Measurements from ENCODE around the gene KIF5A. TPM values are rescaled to one million over a fixed set of nuclear protein-coding genes. Genes with fewer than 3 reads are reported as not detected.

KIF5A gene
- total RNA-seq, 6 experiments from 2014 or later: 1.0 to 1.8 (median 1.2) TPM

DNA sequence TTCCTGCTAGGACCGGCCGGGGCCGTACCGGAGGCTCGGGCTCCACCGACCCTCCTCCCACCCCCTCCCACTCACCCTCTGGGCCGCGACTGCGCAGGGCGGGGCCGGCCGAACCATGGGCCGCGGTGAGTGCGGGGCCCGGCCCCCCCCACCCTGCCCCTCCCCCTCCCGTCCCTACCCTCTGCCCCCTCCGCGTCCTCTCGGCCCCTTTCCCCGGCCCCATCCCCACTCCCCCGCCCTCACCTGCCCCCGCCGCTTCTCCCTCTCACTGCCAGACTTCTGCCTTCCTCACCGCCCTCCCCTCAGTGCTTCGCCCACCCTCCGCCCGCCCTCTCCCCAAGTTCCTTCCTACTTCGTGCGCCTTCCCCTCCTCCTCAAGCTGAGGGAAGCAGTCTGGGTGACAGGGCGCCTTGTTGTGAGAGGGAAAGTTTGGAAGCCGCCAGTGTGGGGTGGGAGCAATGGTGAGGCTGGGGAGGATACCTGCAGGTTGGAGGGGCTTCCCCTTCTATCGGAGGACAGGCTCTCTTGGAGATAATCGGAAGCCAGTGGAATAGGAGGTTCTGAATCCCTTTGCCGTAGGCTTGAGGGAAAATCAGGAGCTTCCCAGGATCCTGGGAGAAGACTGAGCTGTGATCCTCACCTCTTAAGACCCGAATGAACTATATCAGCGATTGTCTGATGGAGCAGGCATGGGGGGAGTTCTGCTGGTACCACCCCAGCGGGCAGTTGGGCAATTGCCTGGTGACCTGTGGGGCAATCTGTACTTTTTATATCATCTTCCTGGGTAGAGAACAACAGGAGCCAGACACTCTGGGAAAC, 26.7 kb upstream of the KIF5A start:
- peaks cover 27% of the 10 kb centered on the region for H3K36me3 Mint-ChIP-seq (ENCODE audit: low read depth)
- peaks cover 11% of the 10 kb centered on the region for H3K27me3 Mint-ChIP-seq (ENCODE audit: insufficient read depth)
- peak overlapping the region; percentile 96 for H3K4me3 Mint-ChIP-seq
- TF ChIP-seq, protein P1, sequence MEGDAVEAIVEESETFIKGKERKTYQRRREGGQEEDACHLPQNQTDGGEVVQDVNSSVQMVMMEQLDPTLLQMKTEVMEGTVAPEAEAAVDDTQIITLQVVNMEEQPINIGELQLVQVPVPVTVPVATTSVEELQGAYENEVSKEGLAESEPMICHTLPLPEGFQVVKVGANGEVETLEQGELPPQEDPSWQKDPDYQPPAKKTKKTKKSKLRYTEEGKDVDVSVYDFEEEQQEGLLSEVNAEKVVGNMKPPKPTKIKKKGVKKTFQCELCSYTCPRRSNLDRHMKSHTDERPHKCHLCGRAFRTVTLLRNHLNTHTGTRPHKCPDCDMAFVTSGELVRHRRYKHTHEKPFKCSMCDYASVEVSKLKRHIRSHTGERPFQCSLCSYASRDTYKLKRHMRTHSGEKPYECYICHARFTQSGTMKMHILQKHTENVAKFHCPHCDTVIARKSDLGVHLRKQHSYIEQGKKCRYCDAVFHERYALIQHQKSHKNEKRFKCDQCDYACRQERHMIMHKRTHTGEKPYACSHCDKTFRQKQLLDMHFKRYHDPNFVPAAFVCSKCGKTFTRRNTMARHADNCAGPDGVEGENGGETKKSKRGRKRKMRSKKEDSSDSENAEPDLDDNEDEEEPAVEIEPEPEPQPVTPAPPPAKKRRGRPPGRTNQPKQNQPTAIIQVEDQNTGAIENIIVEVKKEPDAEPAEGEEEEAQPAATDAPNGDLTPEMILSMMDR (IDR thresholded peaks at IDR 0.05): no peak; the same call in 1 of the 2 replicates
- peaks cover 49% of the 10 kb centered on the region for H3K4me1 Mint-ChIP-seq (ENCODE audit: low read depth)
- H3K9me3 Mint-ChIP-seq: no peaks in the 10 kb centered on the region
- peak overlapping the region; percentile 85 for H3K27ac Mint-ChIP-seq
- DNase-seq: peak; percentile 28

DNA sequence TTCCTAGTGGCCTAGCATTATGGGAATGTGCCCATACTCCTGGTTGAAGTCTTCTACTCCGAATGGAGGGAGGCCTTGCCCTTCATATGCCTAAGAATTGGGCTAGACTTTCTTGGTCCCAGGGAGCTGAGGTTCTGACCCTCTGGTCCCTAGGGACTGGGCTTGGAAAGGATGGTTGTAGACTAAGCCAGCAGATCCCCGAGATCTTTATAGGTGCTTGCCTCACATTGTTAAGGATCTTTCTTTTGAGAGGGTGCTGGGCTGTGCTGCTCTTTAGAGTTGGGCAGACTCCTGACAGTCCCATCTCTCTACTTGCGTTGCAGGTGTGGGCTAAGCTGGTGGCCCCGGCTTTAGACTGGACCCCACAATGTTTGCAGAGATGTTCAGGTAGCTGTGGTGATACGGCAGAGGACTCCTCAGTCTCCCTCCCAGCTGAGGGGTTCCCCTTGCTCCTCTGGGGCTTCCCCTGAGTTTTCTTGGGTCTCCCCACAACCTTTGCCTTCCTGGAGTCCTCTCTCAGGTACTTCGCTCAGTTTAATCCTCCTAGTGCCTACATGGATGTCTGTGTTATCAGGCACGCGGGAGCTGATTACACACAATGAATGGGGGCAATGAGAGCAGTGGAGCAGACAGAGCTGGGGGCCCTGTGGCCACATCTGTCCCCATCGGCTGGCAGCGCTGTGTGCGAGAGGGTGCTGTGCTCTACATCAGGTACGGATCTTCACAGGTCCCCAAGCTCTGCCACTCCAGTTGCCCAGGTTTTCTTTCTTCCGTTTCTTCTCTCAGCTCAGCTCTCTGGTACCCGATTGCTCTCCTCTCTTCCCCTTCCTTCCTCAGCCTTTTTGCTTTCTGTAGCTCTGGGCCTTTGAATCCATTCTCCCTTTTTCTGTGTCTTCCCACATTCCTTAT, 25.9 kb upstream of the KIF5A start:
- H3K4me1 Mint-ChIP-seq (ENCODE audit: low read depth): peaks cover 41% of the 10 kb centered on the region
- TF ChIP-seq, protein P1 (IDR thresholded peaks at IDR 0.05): no peak
- no peak for DNase-seq

DNA sequence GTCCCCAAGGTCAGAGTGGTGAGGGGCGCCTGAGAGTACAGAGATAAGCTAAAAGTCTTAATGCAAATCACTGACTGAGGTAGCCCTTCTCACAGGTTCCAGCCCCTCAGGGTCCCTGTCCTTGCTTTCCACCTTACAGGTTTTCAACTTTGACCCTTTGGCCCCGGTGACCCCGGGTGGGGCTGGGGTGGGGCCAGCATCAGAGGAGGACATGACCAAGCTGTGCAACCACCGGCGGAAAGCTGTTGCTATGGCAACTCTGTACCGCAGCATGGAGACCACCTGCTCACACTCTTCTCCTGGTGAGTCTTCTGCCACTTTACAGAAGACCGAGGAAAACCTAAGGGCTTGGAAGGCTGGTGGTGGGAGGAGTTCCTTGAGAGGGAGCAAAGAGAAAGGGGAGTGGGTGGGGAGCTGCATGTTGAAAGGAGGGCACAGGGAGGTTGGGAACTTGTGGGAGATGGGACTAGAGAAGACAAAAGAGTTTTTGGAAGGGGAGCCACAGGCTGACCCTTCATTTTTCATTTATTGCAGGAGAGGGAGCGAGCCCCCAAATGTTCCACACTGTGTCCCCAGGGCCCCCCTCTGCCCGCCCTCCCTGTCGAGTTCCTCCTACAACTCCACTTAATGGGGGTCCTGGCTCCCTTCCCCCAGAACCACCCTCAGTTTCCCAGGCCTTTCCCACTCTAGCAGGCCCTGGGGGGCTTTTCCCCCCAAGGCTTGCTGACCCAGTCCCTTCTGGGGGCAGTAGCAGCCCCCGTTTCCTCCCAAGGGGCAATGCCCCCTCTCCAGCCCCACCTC, 24.8 kb upstream of the KIF5A start:
- Mint-ChIP-seq H3K4me1 (ENCODE audit: low read depth) (peaks cover 35% of the 10 kb centered on the region), H3K27me3 (ENCODE audit: insufficient read depth) (peaks cover 9% of the 10 kb centered on the region), H3K27ac (peak overlapping the region; percentile 85), H3K4me3 (peak overlapping the region; percentile 96), H3K36me3 (ENCODE audit: low read depth) (peaks cover 17% of the 10 kb centered on the region), H3K9me3 (no peaks in the 10 kb centered on the region)
- DNase-seq: no peak
- TF ChIP-seq, protein P1 (IDR thresholded peaks at IDR 0.05): no peak

More for the DNA sequence above, 25.9 kb upstream of the KIF5A start:
- Mint-ChIP-seq H3K36me3 (ENCODE audit: low read depth) (peaks cover 19% of the 10 kb centered on the region), H3K9me3 (no peaks in the 10 kb centered on the region), H3K4me3 (peak overlapping the region; percentile 96), H3K27ac (peak overlapping the region; percentile 85), H3K27me3 (ENCODE audit: insufficient read depth) (peaks cover 11% of the 10 kb centered on the region)

DNA sequence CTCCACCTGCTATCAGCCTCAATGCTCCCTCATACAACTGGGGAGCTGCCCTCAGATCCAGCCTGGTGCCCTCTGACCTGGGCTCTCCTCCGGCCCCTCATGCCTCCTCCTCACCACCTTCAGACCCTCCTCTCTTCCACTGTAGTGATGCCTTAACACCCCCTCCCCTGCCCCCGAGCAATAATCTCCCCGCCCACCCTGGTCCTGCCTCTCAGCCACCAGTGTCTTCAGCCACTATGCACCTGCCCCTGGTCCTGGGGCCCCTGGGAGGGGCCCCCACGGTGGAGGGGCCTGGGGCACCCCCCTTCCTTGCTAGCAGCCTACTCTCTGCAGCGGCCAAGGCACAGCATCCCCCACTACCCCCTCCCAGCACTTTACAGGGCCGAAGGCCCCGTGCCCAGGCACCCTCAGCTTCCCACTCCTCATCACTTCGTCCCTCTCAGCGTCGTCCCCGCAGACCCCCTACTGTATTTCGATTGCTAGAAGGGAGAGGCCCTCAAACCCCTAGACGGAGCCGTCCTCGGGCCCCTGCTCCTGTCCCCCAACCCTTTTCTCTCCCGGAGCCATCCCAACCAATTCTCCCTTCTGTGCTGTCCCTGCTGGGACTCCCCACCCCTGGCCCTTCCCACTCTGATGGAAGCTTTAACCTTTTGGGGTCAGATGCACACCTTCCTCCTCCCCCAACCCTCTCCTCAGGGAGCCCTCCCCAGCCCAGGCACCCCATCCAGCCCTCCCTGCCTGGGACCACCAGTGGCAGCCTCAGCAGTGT, 24.0 kb upstream of the KIF5A start:
- Mint-ChIP-seq H3K27me3 (ENCODE audit: insufficient read depth) (peaks cover 6% of the 10 kb centered on the region), H3K27ac (no peak overlapping the region), H3K9me3 (no peaks in the 10 kb centered on the region), H3K4me3 (no peak overlapping the region; the same call in 1 of the 2 replicates), H3K36me3 (ENCODE audit: low read depth) (peaks cover 15% of the 10 kb centered on the region), H3K4me1 (ENCODE audit: low read depth) (peaks cover 35% of the 10 kb centered on the region)
- TF ChIP-seq, protein P1 (IDR thresholded peaks at IDR 0.05): no peak
- no peak for DNase-seq
